NCI-H1694 (cell line): ENCODE measurements around the gene SMCO3.
"Not testable (repeated sequence)": the region's sequence is repeated elsewhere in the genome, so short reads cannot be mapped to it uniquely, and the experiment has no call there.

ENCODE experiments used
- DNase-seq: peaks from one replicate; lab custom pipeline; 2025; lab: John Stamatoyannopoulos, UW

The SMCO3 gene

DNA sequence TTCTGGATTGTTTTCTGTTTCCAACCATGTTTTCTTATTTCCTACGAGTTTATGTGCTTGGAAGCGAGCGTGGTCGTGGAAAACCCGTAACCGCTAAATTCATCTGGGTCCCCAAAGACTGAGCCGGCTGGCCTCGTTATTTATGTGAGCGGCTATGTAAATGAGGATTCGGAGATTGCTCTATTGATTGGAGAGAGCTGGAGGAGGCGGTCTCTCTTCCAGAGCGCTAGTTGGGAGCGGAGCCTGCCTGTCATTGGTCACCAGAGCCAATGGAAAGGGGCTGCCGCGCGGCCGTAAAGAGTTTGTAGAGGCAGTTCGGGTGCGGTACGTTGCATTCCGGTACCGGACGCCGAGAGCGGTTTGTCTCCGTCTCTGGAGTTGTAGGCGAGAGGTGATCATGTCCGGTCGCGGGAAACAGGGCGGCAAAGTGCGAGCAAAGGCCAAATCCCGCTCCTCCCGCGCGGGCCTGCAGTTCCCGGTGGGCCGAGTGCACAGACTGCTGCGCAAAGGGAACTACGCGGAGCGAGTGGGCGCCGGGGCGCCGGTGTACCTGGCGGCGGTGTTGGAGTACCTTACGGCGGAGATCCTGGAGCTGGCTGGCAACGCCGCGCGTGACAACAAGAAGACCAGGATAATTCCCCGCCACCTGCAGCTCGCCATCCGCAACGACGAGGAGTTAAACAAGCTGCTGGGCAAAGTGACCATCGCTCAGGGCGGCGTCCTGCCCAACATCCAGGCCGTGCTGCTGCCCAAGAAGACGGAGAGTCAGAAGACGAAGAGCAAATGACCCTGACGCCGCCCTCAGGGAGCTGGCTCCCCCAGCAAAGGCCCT, 39.7 kb downstream of the SMCO3 start:
- no peak for DNase-seq

DNA sequence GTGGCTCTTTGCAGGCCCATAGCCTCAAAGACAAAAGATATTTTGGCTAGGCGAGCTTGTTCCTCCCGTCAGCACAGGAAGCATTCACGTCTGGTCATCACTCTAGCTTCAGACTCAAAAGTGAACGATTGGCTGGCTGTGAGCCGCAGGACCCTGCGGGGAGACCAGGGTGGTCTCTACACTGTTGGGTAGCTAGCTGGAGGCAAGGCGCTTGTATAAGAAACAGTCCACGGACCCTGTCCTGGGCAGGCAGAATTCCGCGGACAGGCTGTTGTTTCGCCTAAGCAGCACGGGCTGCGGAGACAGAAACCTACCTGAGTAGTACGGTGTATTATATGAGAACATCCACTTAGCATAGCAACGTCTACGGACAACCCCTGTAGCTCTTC, 40.3 kb downstream of the SMCO3 start:
- DNase-seq: no peak

DNA sequence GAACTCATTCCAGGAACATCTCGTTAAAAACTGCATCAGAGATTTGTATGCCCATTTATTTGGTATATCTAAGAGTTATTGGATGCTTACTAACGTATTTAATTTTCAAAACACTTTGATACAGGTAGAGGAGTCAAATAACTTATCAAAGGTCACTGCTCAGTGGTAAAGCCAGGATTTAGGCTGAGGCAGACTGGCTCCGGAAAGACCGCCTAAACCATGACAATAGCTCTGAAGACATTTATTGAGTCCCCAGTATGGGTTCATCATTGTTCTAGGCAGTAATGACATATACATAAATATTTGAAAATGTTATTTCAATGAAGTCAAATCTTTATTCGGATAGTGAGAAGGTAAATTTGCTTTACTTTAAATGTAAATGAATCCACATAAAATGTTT, 41.0 kb downstream of the SMCO3 start:
- no peak for DNase-seq

DNA sequence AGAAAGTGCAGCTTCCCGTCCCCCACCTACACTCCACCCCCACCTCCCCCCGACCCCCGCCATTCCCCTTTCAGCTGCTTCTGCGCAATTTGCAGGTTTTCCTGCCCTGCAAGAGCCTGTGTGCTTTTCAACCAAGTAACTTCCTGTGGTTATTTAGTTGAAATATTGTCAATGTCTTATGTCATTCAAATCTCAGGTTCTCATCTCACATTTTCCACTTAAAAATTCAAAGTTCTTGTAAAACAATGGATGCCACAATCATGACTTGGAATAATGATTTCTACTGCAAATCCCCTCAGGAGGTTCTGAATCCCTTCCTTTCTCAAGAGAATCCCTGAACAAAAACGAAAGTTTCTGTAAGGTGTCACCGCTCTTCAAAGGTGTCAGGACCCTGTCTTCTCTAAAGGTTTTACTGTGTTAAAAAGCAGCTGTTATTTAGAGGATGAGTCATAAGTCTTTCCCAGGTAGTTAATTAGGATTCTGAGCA, 42.3 kb downstream of the SMCO3 start:
- DNase-seq: no peak

DNA sequence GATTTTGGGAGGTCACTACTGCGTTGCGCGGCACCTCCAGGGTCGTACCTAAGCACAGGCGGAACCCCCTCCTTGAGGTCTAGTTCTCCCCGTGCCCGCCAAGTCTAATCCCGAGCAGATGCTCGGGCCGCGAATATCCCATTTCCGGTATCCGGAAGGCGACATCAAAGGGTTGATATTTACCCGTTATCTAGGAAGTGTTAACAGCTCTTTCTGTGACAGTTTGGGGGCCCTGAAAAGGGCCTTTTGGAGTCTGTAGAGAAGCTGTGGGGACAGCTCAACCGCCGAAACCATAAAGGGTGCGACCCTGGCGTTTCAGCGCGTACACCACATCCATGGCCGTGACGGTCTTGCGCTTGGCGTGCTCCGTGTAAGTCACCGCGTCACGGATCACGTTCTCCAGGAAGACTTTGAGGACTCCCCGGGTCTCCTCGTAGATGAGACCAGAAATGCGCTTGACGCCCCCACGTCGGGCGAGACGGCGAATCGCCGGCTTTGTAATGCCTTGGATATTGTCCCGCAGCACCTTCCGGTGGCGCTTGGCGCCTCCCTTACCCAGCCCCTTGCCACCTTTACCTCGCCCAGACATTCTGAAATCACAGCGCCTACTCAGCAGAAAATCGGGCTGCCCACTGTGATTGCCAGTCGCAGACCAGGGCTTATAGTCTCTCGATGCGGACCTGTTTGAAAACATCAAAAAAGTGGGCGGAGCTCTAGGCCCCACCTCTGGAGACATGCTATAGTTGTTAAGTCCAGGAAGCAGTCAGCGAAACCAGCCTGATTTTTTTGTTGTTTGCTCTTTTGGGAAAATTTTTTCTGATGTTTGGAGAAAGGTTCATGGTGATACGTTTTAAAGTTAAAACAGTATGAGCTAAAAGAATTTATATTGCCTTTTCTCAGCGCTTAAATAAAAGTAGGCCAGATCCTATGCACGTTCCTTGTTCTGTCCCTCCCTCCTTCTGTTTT, 43.2 kb downstream of the SMCO3 start:
- DNase-seq: no peak

DNA sequence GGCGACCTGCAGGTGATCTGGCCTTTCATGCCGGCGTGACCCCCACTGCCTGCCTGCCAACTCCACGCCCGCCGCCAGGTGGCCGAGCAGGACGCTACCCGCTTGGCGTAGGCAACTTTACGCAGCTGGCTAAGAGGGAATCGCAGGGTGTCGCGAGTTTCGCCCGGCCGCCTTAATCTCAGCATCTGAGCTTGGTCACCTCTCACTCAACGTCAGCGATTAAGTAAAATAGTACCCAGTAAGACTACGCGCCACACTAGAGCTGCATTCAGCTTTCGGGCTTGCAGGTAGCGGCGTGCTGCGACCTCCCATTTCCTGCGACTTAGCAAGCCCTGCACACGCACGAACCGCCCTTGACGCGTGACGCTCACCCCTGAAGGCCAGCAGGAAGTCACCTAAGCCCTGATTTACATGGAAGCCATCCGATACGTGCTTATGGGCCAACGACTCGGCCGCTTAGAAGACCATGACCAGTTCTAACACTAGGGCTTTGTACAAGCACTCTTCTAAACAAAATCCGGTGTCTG, 44.0 kb downstream of the SMCO3 start:
- no peak for DNase-seq

DNA sequence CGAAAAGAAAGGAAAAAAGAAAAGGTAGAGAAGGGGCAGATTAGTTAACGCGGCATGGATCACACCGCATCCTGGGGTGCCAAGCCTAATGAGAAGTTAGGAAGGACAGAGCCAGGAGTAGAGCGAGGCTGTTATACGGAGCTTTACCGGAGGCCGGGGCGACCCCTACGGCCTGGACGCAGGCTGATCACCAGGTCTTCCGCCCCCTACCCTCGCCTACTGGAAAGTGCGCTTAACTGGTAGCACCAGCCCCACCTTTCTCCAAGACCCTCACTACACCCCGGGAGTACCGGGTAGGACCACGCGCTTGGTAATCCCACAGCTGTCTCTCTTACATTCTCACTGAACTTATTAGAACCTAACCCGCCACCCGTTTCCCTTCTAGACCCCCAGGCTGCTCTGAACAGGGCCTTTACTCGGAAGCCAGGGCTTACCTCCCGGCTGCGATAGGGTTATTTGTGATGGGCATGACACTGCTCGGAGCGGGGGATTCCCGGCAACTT, 44.5 kb downstream of the SMCO3 start:
- no peak for DNase-seq

DNA sequence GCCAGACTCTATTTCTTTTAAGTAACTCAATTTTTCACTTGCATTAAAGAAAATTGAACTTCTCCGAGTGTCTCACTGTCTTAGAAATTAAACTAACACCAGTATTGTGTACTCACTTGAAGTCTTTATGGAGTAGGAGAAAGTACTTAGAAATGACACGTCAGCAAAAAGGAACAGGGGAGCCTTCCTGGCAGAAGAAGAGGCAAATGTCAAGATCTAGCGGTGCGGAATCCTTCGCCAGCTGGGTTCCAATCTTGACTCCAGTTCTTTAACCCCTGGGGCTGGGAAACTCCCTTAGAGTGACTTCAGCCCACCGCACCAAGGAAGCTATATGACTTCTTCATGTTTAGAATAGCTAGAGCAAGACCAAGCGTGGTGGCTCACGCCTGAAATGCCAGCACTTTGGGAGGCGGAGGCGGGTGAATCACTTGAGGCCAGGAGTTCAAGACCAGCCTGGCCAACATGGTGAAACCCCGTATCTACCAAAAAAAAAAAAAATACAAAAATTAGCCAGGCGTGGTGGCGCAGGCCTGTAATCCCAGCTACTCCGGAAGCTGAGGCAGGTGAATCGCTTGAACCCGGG, 45.1 kb downstream of the SMCO3 start:
- no peak for DNase-seq

DNA sequence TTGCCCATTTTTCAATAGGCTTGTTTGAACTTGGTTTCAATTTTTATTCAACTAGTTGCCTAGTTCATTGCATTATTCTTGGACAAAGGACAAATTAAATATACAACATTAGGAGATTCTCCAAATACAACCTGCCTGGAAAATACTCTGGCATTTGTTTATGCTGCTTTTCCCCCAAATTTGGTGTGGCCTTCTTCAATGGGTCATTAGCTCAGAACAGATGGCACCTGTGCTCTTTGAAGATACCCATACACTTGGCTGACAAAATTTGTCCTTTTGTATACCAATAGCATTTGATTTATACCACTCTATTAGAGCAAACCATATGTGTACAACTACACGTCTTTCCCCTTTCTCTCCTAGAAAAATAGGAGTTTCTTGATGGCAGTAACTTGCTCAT, 46.4 kb downstream of the SMCO3 start:
- DNase-seq: no peak

DNA sequence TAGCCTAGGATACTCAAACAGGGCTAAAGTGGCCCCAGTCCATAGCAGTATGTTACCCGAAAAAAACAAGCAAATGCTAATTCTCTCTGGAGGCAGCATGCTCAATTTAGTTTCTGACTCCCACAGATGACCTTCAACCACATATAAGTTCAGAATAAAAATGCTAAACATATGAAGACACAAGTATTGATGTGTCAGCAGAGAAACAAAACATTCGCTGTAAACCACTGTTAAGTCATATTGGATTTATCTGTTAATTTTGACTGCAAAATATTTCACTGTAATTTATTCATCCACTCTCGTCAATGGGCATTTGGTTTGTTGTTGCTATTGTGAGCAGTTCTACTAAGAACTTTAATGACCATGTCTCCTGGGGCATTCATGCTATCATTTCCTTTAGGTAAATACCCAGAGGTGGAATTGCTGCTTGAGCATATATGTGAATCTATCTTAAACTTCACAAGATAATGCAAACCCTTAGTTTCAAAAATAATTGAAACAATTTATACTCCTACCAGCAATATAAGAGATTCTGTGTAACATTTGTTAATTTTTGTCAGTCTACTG, 47.2 kb downstream of the SMCO3 start:
- DNase-seq: no peak

DNA sequence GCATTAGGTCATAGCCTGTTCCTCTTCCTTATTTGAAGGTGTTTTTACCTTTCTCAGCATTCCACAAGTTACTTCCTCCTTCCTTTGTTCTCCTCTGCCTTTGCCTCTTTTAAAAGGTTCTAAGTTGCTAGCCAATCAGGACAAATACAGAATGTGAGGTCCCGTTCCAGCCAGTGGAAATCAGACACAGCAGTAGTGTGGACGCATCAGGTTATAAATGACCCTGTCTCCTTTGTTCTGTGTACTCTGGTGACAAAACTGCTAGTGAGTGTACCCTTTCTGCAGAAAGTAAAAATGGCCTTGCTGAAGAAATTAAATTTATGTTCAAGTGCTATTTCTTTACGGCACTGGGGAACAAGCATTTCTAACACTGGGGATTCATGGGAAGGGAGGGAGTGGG, 48.0 kb downstream of the SMCO3 start:
- DNase-seq: not testable (repeated sequence)

DNA sequence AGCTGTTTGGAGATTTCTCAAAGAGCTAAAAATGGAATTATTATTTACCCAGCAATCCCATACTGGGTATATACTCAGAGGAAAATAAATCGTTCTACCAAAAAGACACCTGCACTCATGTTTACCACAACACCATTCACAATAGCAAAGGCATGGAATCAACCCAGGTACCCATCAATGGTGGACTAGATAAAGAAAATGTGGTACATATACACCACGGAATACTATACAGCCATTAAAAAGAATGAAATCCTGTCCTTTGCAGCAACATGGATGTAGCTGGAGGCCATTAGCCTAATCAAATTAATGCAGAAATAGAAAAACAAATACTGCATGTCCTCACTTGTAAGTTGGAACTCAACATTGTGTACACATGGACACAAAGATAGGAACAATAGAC, 48.6 kb downstream of the SMCO3 start:
- no peak for DNase-seq

DNA sequence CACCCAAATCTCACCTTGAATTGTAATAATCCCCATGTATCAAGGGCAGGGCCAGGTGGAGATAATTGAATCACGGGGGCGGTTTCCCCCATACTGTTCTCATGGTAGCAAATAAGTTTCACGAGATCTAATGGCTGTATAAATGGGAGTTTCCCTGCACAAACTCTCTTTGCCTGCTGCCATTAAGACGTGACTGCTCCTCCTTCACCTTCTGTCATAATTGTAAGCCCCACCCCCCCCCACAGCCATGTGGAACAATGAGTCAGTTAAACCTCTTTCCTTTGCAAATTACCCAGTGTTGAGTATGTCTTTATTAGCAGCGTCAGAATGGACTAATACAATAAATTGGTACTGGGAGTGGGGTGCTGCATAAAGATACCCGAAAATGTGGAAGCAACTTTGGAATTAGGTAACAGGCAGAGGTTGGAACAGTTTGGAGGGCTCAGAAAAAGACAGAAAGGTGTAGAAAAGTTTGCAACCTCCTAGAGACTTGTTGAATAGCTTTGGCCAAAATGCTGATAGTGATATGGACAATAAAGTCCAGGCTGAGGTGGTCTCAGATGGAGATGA, 54.2 kb downstream of the SMCO3 start:
- not testable (repeated sequence) for DNase-seq

DNA sequence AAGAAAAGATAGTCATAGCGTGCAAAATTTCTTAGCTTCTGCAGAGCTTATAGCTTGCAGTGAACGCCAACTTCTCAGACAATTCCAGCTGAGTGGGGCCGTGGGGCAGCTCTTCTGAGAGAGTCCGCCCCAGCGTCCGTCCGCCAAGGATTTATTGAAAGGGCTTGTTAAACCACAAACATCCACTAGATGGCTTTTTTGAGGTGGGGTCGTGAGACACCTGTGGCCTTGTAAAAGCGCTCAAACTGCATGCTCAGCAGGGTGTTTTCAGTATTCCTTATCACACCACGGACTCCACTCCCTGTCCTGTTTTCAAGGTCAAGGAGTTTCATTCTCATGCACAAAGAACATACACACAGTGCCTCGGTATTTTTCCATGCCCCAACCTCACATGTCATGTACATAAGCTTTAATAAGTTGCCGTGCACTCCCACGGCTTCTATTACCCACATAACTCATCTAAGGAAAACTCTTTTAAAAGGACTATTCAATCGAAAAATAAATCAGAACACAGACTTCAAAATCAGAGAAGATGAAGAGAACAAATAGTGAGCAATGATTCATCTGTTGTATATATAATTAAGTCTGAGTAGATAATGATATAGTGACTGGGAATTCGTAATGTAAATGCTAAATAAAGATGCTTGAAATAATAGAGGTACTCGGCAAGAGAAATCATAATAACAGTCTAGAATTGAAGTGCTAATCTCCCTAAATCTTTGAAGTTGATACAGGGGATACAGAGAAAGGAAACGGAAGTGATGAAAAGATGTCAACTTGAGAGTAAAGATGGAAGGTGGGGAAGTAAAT, 57.4 kb downstream of the SMCO3 start:
- DNase-seq: no peak
